HG03469 (cell line): ENCODE measurements around the gene NEK4.
"Not testable (repeated sequence)": the region's sequence is repeated elsewhere in the genome, so short reads cannot be mapped to it uniquely, and the experiment has no call there.

Experiments used
- ATAC-seq: cut with Tn5 transposase; IDR thresholded peaks from one replicate; pipeline ENCODE4 v1.9.1; 2021; ENCODE audit warnings: mild to moderate bottlenecking, moderate library complexity, moderate number of reproducible peaks; ENCODE audit not compliant: unreplicated experiment

NEK4 gene

GRCh38 chr3:52743152-52743551, 27.6 kb downstream of the NEK4 start:
- ATAC-seq: no peak

GRCh38 chr3:52742418-52743041, 28.2 kb downstream of the NEK4 start:
- ATAC-seq: no peak

GRCh38 chr3:52739730-52740129, 31.0 kb downstream of the NEK4 start:
- ATAC-seq: no peak

- ATAC-seq: no peak
These were observed 37.4 kb downstream of the NEK4 start for GRCh38 chr3:52733256-52733891.

- no peak for ATAC-seq
These were observed 39.1 kb downstream of the NEK4 start for GRCh38 chr3:52731590-52731989.

- ATAC-seq: no peak
These were observed 40.1 kb downstream of the NEK4 start for GRCh38 chr3:52730681-52731080.

GRCh38 chr3:52728753-52729152, 42.0 kb downstream of the NEK4 start:
- not testable (repeated sequence) for ATAC-seq

- no peak for ATAC-seq
These were observed 46.2 kb downstream of the NEK4 start for GRCh38 chr3:52724511-52724910.

GRCh38 chr3:52723935-52724334, 46.8 kb downstream of the NEK4 start:
- ATAC-seq: no peak

- ATAC-seq: no peak
These were observed 48.2 kb downstream of the NEK4 start for GRCh38 chr3:52722491-52722890.

GRCh38 chr3:52721730-52722008, 49.1 kb downstream of the NEK4 start:
- ATAC-seq: no peak

GRCh38 chr3:52721002-52721729, 49.6 kb downstream of the NEK4 start:
- no peak for ATAC-seq

- no peak for ATAC-seq
These were observed 51.1 kb downstream of the NEK4 start for GRCh38 chr3:52719618-52720017.

GRCh38 chr3:52715714-52716305, 54.9 kb downstream of the NEK4 start:
- no peak for ATAC-seq

- ATAC-seq: no peak
These were observed 56.1 kb downstream of the NEK4 start for GRCh38 chr3:52714335-52715302.

GRCh38 chr3:52712291-52713212, 58.2 kb downstream of the NEK4 start:
- no peak for ATAC-seq

- no peak for ATAC-seq
These were observed 60.2 kb downstream of the NEK4 start for GRCh38 chr3:52710512-52710911.

GRCh38 chr3:52707585-52707984, 63.2 kb downstream of the NEK4 start:
- ATAC-seq: no peak
